Heart left ventricle (tissue), 16 donors: ENCODE results near the gene SLC25A42. TPM values are rescaled to one million over a fixed set of nuclear protein-coding genes. Genes with fewer than 3 reads are reported as not detected.

Experiments
- ATAC-seq, 4 donors: fragments of 200-7000 bp; cut with Tn5 transposase; one replicate each; pipeline ENCODE4 v1.9.1; 2020 to 2022; ENCODE audit warnings: moderate library complexity in 4 of 4, mild to moderate bottlenecking in 3 of 4, moderate number of reproducible peaks in 1 of 4
- DNase-seq, 5 donors: peaks; one replicate each; pipeline ENCODE4 v3.0.0-alpha.2; 2020
- H3K27ac ChIP-seq, 12 donors: fragments of 200-600 bp; sonication (generic) in 4 of 12; one replicate each; pipeline versions ENCODE4 v1.5.0 to v1.8.0; 2016 to 2022; ENCODE audit warnings: mild to moderate bottlenecking in 2 of 12
- H3K27me3 ChIP-seq, 9 donors: fragments of 200-600 bp; sonication (generic) in 2 of 9; one replicate each; pipeline versions ENCODE4 v1.5.1 to v1.8.0; 2016 to 2022; ENCODE audit warnings: mild to moderate bottlenecking in 3 of 9
- H3K36me3 ChIP-seq, 9 donors: fragments of 200-600 bp; sonication (generic) in 2 of 9; one replicate each; pipeline versions ENCODE4 v1.5.0 to v1.8.0; 2018 to 2022; ENCODE audit warnings: mild to moderate bottlenecking in 2 of 9
- H3K4me1 ChIP-seq, 12 donors: fragments of 200-600 bp; sonication (generic) in 4 of 12; one replicate each; pipeline versions ENCODE4 v1.5.0 to v1.8.0; 2016 to 2022; ENCODE audit warnings: mild to moderate bottlenecking in 3 of 12
- H3K4me3 ChIP-seq, 12 donors: fragments of 200-600 bp; sonication (generic) in 4 of 12; one replicate each; pipeline versions ENCODE4 v1.5.0 to v1.8.0; 2017 to 2022; ENCODE audit warnings: mild to moderate bottlenecking in 9 of 12, moderate library complexity in 4 of 12
- H3K9me3 ChIP-seq, 12 donors: fragments of 200-600 bp; sonication (generic) in 4 of 12; one replicate each; pipeline versions ENCODE4 v1.5.0 to v1.8.0; 2016 to 2022; ENCODE audit warnings: mild to moderate bottlenecking in 1 of 12
- POLR2A ChIP-seq, 2 donors: fragments of 450-650 bp; IDR thresholded peaks; one replicate each; pipeline ENCODE4 v1.6.1; 2017; ENCODE audit warnings: antibody characterized with exemption in 2 of 2, mild to moderate bottlenecking in 2 of 2, moderate library complexity in 2 of 2
- WGBS, 4 donors: extraction: QIAGEN DNeasy Blood & Tissue Kit in 2 of 4; methylation state at CpG; one replicate each; pipeline versions ENCODE4 v1.1.5 to v1.1.7; 2013 to 2018; 5-methylcytosine and 5-hydroxymethylcytosine counted together
- intact Hi-C, 10 donors: fragments of 100-400 bp; cut with DNase I; formaldehyde crosslinking; loops; one replicate each; pipeline versions ENCODE4 v1.11.1 to v1.14.2; 2022
- polyA plus RNA-seq, 2 donors: library from polyadenylated mRNA; stranded (reverse); fragments of 200-250 nt; gene quantifications; one replicate each; pipeline ENCODE4 v1.2.3, GENCODE V29; 2013
- total RNA-seq, 9 donors: library from RNA; depleted of rRNA in 2 of 9; stranded (reverse); fragments of >200 nt in 2 of 9; fragmentation: NEBNext Ultra II Directional in 3 of 9; extraction: Animal tissue kit (Norgen Biotek cat#: 25700) in 3 of 9; gene quantifications; one replicate each; pipeline versions ENCODE4 v1.1.0 to v1.2.4, GENCODE V29; 2016 to 2023
- TF ChIP-seq, protein P1 (sequence below), 12 donors: fragments of 200-600 bp; sonication (generic) in 4 of 12; IDR thresholded peaks; one replicate each; pipeline versions ENCODE4 v1.5.0 to v1.8.0; 2018 to 2022; ENCODE audit warnings: antibody characterized with exemption in 12 of 12, mild to moderate bottlenecking in 5 of 12
- donor health status: ischemic (EF 13 %, LVEDD 7.1; RV severe dilation, severe dysfunction).
- donor health status: healthy with polysubstance abuse.
- donor health status: DM: no; HTN: yes; CAD: no.
- donor health status: DM: no; HTN: no; CAD: no.
- donor health status: ischemic (EF 25% LVEDD 6.9; RV normal size, moderate dysfunction).
- donor health status: ischemic (EF 25% LVEDD 5.7; RV mildly dilated, moderate dysfunction).
- donor health status: healthy.
- donor health status: DM: yes; HTN: yes; CAD: no.
- donor health status: ischemic (EF 35%, LVEDD 5.7; RV mildly dilated, moderate dysfunction).
- donor health status: nonischemic (EF 11% LVEDD 7.7; RV severe dilation, severe dysfunction).
- donor health status: DM: yes; HTN: yes; CAD: no.
- donor health status: PGD.
- donor health status: ischemic (EF 29% LVEDD 5.4; RV normal size, mild dysfunction).
- donor health status: nonischemic (EF 23%, LVEDD 6.1; RV moderate dilation, normal function).

The SLC25A42 gene
- total and polyA plus RNA-seq, 11 donors, result 15.6 to 28.0 (median 17.9) TPM

DNA sequence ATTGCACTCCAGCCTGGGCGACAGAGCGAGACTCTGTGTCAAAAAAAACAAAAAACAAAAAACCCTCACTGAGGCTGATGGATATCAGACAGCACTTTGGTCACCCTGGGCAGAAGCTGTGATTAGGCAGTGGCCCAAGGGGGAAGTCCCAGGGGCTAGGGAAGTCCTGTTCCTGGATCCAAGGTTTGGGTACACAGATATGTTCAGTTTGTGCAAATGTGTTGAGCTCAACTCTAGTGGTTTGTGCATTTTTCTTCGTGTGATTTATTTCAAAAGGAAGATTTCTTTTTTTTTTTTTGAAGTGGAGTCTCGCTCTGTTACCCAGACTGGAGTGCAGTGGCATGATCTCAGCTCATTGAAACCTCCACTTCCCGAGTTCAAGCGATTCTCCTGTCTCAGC lies 94.0 kb downstream of the SLC25A42 start:
- TF ChIP-seq POLR2A (IDR thresholded peaks at IDR 0.05), result no peak
- TF ChIP-seq, protein P1, sequence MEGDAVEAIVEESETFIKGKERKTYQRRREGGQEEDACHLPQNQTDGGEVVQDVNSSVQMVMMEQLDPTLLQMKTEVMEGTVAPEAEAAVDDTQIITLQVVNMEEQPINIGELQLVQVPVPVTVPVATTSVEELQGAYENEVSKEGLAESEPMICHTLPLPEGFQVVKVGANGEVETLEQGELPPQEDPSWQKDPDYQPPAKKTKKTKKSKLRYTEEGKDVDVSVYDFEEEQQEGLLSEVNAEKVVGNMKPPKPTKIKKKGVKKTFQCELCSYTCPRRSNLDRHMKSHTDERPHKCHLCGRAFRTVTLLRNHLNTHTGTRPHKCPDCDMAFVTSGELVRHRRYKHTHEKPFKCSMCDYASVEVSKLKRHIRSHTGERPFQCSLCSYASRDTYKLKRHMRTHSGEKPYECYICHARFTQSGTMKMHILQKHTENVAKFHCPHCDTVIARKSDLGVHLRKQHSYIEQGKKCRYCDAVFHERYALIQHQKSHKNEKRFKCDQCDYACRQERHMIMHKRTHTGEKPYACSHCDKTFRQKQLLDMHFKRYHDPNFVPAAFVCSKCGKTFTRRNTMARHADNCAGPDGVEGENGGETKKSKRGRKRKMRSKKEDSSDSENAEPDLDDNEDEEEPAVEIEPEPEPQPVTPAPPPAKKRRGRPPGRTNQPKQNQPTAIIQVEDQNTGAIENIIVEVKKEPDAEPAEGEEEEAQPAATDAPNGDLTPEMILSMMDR (IDR thresholded peaks at IDR 0.05), result no peak
- H3K36me3 ChIP-seq, result peaks cover 0 to 10% (median 0%) of the 10 kb centered on the region in 9 donors
- ATAC-seq, result no peak
- H3K4me3 ChIP-seq, result no peak overlapping the region
- H3K27ac ChIP-seq, result no peak overlapping the region
- H3K9me3 ChIP-seq, result no peaks in the 10 kb centered on the region
- DNase-seq, result no peak
- WGBS, 4 donors, result 75 to 84% (median 82%) methylated on average over 6 of the region's 6 CpGs
- intact Hi-C loops, result no loop called here
- no peaks in the 10 kb centered on the region for H3K4me1 ChIP-seq
- no peaks in the 10 kb centered on the region for H3K27me3 ChIP-seq

DNA sequence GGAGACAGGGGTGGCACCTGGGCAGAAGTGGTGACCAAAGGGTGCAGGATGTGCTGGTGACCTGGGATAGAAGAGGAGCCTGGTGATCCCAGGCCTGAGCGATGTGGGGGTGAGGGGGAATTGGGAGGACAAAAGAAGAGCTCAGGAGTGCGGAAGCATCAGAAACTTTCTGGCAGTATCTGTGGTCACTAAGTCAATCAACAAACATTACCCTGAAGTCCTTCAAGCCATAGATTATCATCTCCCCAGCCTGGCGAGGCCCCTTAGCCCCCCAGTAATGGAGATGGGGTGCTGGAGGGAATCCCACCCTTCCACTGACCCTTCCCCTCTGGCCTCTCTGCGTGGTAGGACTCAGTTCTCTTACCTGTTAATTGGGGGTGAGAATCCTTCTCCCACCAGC lies 95.7 kb downstream of the SLC25A42 start:
- ATAC-seq (no peak), DNase-seq (no peak)
- Histone ChIP-seq H3K27ac (no peak overlapping the region), H3K9me3 (no peaks in the 10 kb centered on the region), H3K4me3 (no peak overlapping the region), H3K4me1 (no peaks in the 10 kb centered on the region), H3K36me3 (peaks cover 0 to 10% (median 0%) of the 10 kb centered on the region in 9 donors), H3K27me3 (no peaks in the 10 kb centered on the region)
- WGBS, 4 donors, result 88 to 94% (median 90%) methylated on average over 4 of the region's 4 CpGs
- TF ChIP-seq, protein P1 (IDR thresholded peaks at IDR 0.05), result no peak
- no peak for TF ChIP-seq POLR2A (IDR thresholded peaks at IDR 0.05)
- intact Hi-C loops, result no loop called here

DNA sequence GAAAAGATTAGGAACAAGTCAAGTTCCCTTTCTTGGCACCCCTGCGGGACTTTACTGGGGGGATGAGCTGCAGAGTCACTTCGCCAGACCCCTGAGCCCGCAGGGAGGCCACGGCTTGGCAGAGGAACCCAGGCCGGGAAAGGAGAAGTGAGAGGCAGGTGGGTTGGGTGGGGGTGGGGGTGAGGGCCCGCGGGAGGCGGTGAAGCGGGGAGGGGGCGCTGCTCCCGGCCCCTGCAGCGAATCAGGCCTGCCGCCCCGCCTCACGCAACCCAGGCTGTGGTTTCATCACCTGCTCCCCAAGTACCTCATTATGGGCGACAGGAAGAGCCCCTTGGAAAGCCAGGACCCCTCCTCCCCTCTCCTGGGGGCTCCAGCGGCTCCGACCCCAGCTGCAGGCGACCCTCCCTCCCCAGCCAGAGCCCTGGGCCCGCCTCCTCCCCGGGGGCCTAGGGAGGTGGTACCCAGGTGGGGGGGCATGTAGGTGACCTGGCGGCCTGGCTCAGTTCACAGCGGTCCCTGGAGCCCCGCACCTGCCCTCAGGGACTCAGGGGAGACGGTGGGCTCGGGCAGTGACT lies 96.8 kb downstream of the SLC25A42 start:
- H3K27ac ChIP-seq, result no peak overlapping the region
- no peaks in the 10 kb centered on the region for H3K27me3 ChIP-seq
- H3K4me1 ChIP-seq, result no peaks in the 10 kb centered on the region
- H3K9me3 ChIP-seq, result no peaks in the 10 kb centered on the region
- intact Hi-C loops, result no loop called here
- ATAC-seq (no peak), DNase-seq (no peak)
- H3K4me3 ChIP-seq, result no peak overlapping the region
- WGBS, 4 donors, result 48 to 60% (median 55%) methylated on average over 15 to 26 of the region's 26 CpGs
- H3K36me3 ChIP-seq, result peaks cover 0 to 10% (median 0%) of the 10 kb centered on the region in 9 donors
- TF ChIP-seq, protein P1 (IDR thresholded peaks at IDR 0.05), result no peak
- TF ChIP-seq POLR2A (IDR thresholded peaks at IDR 0.05), result no peak

DNA sequence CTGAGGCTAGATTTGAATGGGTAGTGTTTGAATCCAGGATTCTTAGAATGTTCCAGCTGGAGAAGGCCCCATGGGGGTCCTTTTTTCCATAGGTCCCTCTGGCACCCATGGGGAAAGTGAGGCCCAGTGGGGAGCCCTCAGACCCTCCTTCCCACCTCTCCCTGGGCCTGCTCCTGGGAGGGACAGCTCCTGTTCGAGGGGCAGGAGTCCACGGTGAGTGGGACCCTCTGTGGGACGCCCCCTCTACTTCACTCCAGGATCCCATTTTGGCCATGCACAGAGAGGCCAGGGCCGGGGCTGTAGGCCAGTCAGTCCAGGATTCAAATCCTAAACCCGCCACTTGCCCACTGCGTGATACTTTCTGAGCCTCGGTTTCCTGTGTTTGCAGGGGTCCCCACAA lies 98.7 kb downstream of the SLC25A42 start:
- H3K36me3 ChIP-seq, result no peaks in the 10 kb centered on the region
- no peak overlapping the region for H3K27ac ChIP-seq
- 87 to 95% (median 93%) methylated on average over 7 of the region's 7 CpGs for WGBS, 4 donors
- H3K27me3 ChIP-seq, result no peaks in the 10 kb centered on the region
- TF ChIP-seq, protein P1 (IDR thresholded peaks at IDR 0.05), result no peak
- no peak for TF ChIP-seq POLR2A (IDR thresholded peaks at IDR 0.05)
- no peak overlapping the region for H3K4me3 ChIP-seq
- H3K9me3 ChIP-seq, result no peaks in the 10 kb centered on the region
- no peaks in the 10 kb centered on the region for H3K4me1 ChIP-seq
- ATAC-seq (no peak), DNase-seq (no peak)
- intact Hi-C loops, result no loop called here

Other genes with a start within 250 kb of the SLC25A42 start
- gene UPF1, start 232.0 kb upstream of the SLC25A42 start, total RNA-seq, result 10 to 100 TPM; 27.5 to 84.4 (median 40.2) TPM
- 10 to 100 TPM; 33.4 to 34.3 TPM for gene UPF1, start 232.0 kb upstream of the SLC25A42 start, polyA plus RNA-seq
- 1 to 10 TPM in 4 of 9 donors, under 1 TPM in 5; 0.21 to 2.1 (median 0.72) TPM for gene CERS1, start 167.8 kb upstream of the SLC25A42 start, total RNA-seq
- under 1 TPM; 0.27 to 0.40 TPM for gene CERS1, start 167.8 kb upstream of the SLC25A42 start, polyA plus RNA-seq
- 100 to 1,000 TPM in 8 of 9 donors, 10 to 100 TPM in 1; 94.0 to 241 (median 123) TPM for gene COPE, start 144.6 kb upstream of the SLC25A42 start, total RNA-seq
- gene COPE, start 144.6 kb upstream of the SLC25A42 start, polyA plus RNA-seq, result 100 to 1,000 TPM; 172 to 216 TPM
- 10 to 100 TPM; 14.3 to 49.9 (median 25.9) TPM for gene DDX49, start 144.3 kb upstream of the SLC25A42 start, total RNA-seq
- 10 to 100 TPM; 41.2 to 56.9 TPM for gene DDX49, start 144.3 kb upstream of the SLC25A42 start, polyA plus RNA-seq
- 10 to 100 TPM; 13.6 to 36.8 (median 16.4) TPM for gene HOMER3, start 122.8 kb upstream of the SLC25A42 start, total RNA-seq
- gene HOMER3, start 122.8 kb upstream of the SLC25A42 start, polyA plus RNA-seq, result 10 to 100 TPM; 27.4 to 32.4 TPM
- gene SUGP2, start 30.5 kb upstream of the SLC25A42 start, total RNA-seq, result 10 to 100 TPM; 36.1 to 76.5 (median 59.4) TPM
- 10 to 100 TPM; 36.8 to 47.8 TPM for gene SUGP2, start 30.5 kb upstream of the SLC25A42 start, polyA plus RNA-seq
- 10 to 100 TPM in 8 of 9 donors, 1 to 10 TPM in 1; 9.9 to 23.6 (median 18.0) TPM for gene ARMC6, start 30.4 kb upstream of the SLC25A42 start, total RNA-seq
- 10 to 100 TPM; 22.4 to 24.7 TPM for gene ARMC6, start 30.4 kb upstream of the SLC25A42 start, polyA plus RNA-seq
- gene TMEM161A, start 74.5 kb downstream of the SLC25A42 start, total RNA-seq, result 10 to 100 TPM; 12.3 to 29.7 (median 20.8) TPM
- 10 to 100 TPM; 22.1 to 26.1 TPM for gene TMEM161A, start 74.5 kb downstream of the SLC25A42 start, polyA plus RNA-seq
- gene MEF2B, start 106.3 kb downstream of the SLC25A42 start, total RNA-seq, result under 1 TPM in 8 of 9 donors, not detected in 1; 0.23 to 0.92 (median 0.49) TPM
- under 1 TPM; 0.23 to 0.33 TPM for gene MEF2B, start 106.3 kb downstream of the SLC25A42 start, polyA plus RNA-seq
- 10 to 100 TPM; 14.4 to 28.9 (median 22.7) TPM for gene BORCS8, start 128.2 kb downstream of the SLC25A42 start, total RNA-seq
- 10 to 100 TPM; 19.6 to 23.4 TPM for gene BORCS8, start 128.2 kb downstream of the SLC25A42 start, polyA plus RNA-seq
- 10 to 100 TPM; 26.5 to 45.7 (median 39.5) TPM for gene RFXANK, start 128.3 kb downstream of the SLC25A42 start, total RNA-seq
- 10 to 100 TPM; 55.2 to 71.9 TPM for gene RFXANK, start 128.3 kb downstream of the SLC25A42 start, polyA plus RNA-seq
- gene NR2C2AP, start 139.4 kb downstream of the SLC25A42 start, total RNA-seq, result 10 to 100 TPM in 2 of 9 donors, 1 to 10 TPM in 7; 2.6 to 13.1 (median 5.7) TPM
- gene NR2C2AP, start 139.4 kb downstream of the SLC25A42 start, polyA plus RNA-seq, result 10 to 100 TPM in 1 of 2 donors, 1 to 10 TPM in 1; 6.7 to 26.2 TPM
- gene NCAN, start 148.0 kb downstream of the SLC25A42 start, total RNA-seq, result not detected
- gene NCAN, start 148.0 kb downstream of the SLC25A42 start, polyA plus RNA-seq, result not detected
- gene TM6SF2, start 209.3 kb downstream of the SLC25A42 start, total RNA-seq, result 1 to 10 TPM in 2 of 9 donors, under 1 TPM in 6, not detected in 1; 0.38 to 1.4 (median 0.65) TPM
- gene TM6SF2, start 209.3 kb downstream of the SLC25A42 start, polyA plus RNA-seq, result under 1 TPM; 0.04 to 0.19 TPM